HepG2 (cell line): Measurements from ENCODE around the gene PRKCI. TPM values are rescaled to one million over a fixed set of nuclear protein-coding genes. Genes with fewer than 3 reads are reported as not detected.
A peak's percentile ranks its signal among the peaks of the same experiment; 100 is the strongest.

Experiments used
- CREB1 ChIP-seq, 2 experiments: fragments of 450-650 bp in 1 of 2; IDR thresholded peaks; 2 replicates each; pipeline ENCODE4 v1.6.1; 2016 to 2017; ENCODE audit warnings: control low read depth in 1 of 2, mild to moderate bottlenecking in 1 of 2, missing compliant biosample characterization in 1 of 2, missing genetic modification characterization in 1 of 2
- FIP1L1 ChIP-seq: fragments of 200-400 bp; formaldehyde crosslinking; IDR thresholded peaks from 2 replicates; pipeline ENCODE4 v1.6.1; 2018; ENCODE audit warnings: low read depth, mild to moderate bottlenecking, low read length, moderate library complexity, borderline replicate concordance; ENCODE audit not compliant: insufficient read depth
- GFI1 ChIP-seq: sonication (generic); formaldehyde crosslinking; IDR thresholded peaks from 2 replicates; pipeline ENCODE4 v1.5.0; 2020; ENCODE audit warnings: missing genetic modification reagents, mild to moderate bottlenecking, borderline replicate concordance
- HNF1B ChIP-seq: sonication (generic); formaldehyde crosslinking; IDR thresholded peaks from 2 replicates; pipeline ENCODE4 v1.5.1; 2020; ENCODE audit warnings: mild to moderate bottlenecking, moderate library complexity, missing genetic modification reagents
- HNRNPL ChIP-seq: fragments of 200-400 bp; formaldehyde crosslinking; IDR thresholded peaks from 2 replicates; pipeline ENCODE4 v1.6.1; 2017; ENCODE audit warnings: mild to moderate bottlenecking, low read depth, low read length
- MAZ ChIP-seq, 2 experiments: sonication (generic) in 1 of 2; formaldehyde crosslinking in 1 of 2; IDR thresholded peaks; 2 replicates each; pipeline versions ENCODE4 v1.5.0 to v1.6.1; 2012 to 2020; ENCODE audit warnings: low read depth in 2 of 2, mild to moderate bottlenecking in 2 of 2, borderline replicate concordance in 1 of 2, improper control_type of control experiment in 1 of 2, low read length in 1 of 2, missing genetic modification reagents in 1 of 2, moderate library complexity in 1 of 2
- MTF2 ChIP-seq: sonication (generic); formaldehyde crosslinking; IDR thresholded peaks from 2 replicates; pipeline ENCODE4 v1.5.0; 2020; ENCODE audit warnings: missing genetic modification reagents, borderline replicate concordance
- POLR2G ChIP-seq: fragments of 200-400 bp; formaldehyde crosslinking; IDR thresholded peaks from 2 replicates; pipeline ENCODE4 v1.6.1; 2018; ENCODE audit warnings: mild to moderate bottlenecking, low read depth, low read length, moderate library complexity
- SPEN ChIP-seq: sonication (generic); formaldehyde crosslinking; IDR thresholded peaks from 2 replicates; pipeline ENCODE4 v1.5.1; 2020; ENCODE audit warnings: low read depth, mild to moderate bottlenecking, missing genetic modification reagents
- ZNF337 ChIP-seq: sonication (generic); formaldehyde crosslinking; IDR thresholded peaks from 2 replicates; pipeline ENCODE4 v1.5.1; 2020; ENCODE audit warnings: missing genetic modification reagents, low read depth, mild to moderate bottlenecking, borderline replicate concordance
- ZNF501 ChIP-seq: sonication (generic); formaldehyde crosslinking; IDR thresholded peaks from 2 replicates; pipeline ENCODE4 v1.5.1; 2020; ENCODE audit warnings: mild to moderate bottlenecking, moderate library complexity, missing genetic modification reagents
- ZNF883 ChIP-seq: sonication (generic); formaldehyde crosslinking; IDR thresholded peaks from 2 replicates; pipeline ENCODE4 v1.5.1; 2020; ENCODE audit warnings: mild to moderate bottlenecking, missing genetic modification reagents; ENCODE audit errors: not compliant biosample characterization
- polyA plus RNA-seq, 8 experiments: library from polyadenylated mRNA; depleted of rRNA in 3 of 8; stranded (reverse) in 7 of 8; unstranded in 1 of 8; fragments of >200 nt; fragmentation: Illumina TruSeq in 4 of 8; extraction: Trizol in 4 of 8; gene quantifications; 2 replicates each; pipeline versions ENCODE4 v1.2.1 to v1.2.3, GENCODE V29; 2011 to 2016; ENCODE audit warnings: low read depth in 4 of 8, missing spikeins in 1 of 8, mixed read lengths in 1 of 8; ENCODE audit not compliant: insufficient read depth in 1 of 8
- total RNA-seq, 5 experiments: library from RNA; depleted of rRNA; stranded (reverse); fragments of >200 nt; fragmentation: Illumina TruSeq; extraction: Trizol; gene quantifications; 2 replicates each; pipeline ENCODE4 v1.2.3, GENCODE V29; 2016; ENCODE audit warnings: low read depth in 1 of 5
- TF ChIP-seq, protein P1 (sequence below): sonication (generic); formaldehyde crosslinking; IDR thresholded peaks from 2 replicates; pipeline ENCODE4 v1.5.0; 2020; ENCODE audit warnings: mild to moderate bottlenecking, missing genetic modification reagents, borderline replicate concordance
- TF ChIP-seq, protein P2 (sequence below): sonication (generic); formaldehyde crosslinking; IDR thresholded peaks from 2 replicates; pipeline ENCODE4 v1.8.1; 2023; ENCODE audit warnings: mild to moderate bottlenecking, inconsistent platforms, moderate library complexity, missing genetic modification reagents, borderline replicate concordance
- TF ChIP-seq, protein P3 (sequence below): sonication (generic); formaldehyde crosslinking; IDR thresholded peaks from 2 replicates; pipeline ENCODE4 v1.5.0; 2020; ENCODE audit warnings: mild to moderate bottlenecking, missing genetic modification reagents, moderate library complexity
- TF ChIP-seq, protein P4 (sequence below): IDR thresholded peaks from 2 replicates; pipeline ENCODE4 v1.6.1; 2016; ENCODE audit warnings: mild to moderate bottlenecking, missing biosample characterization, missing genetic modification reagents

PRKCI gene
- total and polyA plus RNA-seq, 2 of the 13 experiments (the other 11 are each of a cell fraction or from before 2014, with no cell fraction given) = 17.2 to 30.4 TPM

GRCh38 chr3:170180908-170181885 lies 41.0 kb upstream of the PRKCI start, which contains the start of gene PHC3 (continued):
- TF ChIP-seq ZNF337 (CRISPR knock-in tag) = no peak
- TF ChIP-seq, protein P1, sequence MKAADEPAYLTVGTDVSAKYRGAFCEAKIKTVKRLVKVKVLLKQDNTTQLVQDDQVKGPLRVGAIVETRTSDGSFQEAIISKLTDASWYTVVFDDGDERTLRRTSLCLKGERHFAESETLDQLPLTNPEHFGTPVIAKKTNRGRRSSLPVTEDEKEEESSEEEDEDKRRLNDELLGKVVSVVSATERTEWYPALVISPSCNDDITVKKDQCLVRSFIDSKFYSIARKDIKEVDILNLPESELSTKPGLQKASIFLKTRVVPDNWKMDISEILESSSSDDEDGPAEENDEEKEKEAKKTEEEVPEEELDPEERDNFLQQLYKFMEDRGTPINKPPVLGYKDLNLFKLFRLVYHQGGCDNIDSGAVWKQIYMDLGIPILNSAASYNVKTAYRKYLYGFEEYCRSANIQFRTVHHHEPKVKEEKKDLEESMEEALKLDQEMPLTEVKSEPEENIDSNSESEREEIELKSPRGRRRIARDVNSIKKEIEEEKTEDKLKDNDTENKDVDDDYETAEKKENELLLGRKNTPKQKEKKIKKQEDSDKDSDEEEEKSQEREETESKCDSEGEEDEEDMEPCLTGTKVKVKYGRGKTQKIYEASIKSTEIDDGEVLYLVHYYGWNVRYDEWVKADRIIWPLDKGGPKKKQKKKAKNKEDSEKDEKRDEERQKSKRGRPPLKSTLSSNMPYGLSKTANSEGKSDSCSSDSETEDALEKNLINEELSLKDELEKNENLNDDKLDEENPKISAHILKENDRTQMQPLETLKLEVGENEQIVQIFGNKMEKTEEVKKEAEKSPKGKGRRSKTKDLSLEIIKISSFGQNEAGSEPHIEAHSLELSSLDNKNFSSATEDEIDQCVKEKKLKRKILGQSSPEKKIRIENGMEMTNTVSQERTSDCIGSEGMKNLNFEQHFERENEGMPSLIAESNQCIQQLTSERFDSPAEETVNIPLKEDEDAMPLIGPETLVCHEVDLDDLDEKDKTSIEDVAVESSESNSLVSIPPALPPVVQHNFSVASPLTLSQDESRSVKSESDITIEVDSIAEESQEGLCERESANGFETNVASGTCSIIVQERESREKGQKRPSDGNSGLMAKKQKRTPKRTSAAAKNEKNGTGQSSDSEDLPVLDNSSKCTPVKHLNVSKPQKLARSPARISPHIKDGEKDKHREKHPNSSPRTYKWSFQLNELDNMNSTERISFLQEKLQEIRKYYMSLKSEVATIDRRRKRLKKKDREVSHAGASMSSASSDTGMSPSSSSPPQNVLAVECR (CRISPR knock-in tag) = peak; percentile 85
- TF ChIP-seq, protein P2, sequence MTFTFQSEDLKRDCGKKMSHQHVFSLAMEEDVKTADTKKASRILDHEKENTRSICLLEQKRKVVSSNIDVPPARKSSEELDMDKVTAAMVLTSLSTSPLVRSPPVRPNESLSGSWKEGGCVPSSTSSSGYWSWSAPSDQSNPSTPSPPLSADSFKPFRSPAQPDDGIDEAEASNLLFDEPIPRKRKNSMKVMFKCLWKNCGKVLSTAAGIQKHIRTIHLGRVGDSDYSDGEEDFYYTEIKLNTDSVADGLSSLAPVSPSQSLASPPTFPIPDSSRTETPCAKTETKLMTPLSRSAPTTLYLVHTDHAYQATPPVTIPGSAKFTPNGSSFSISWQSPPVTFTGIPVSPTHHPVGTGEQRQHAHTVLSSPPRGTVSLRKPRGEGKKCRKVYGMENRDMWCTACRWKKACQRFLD (CRISPR knock-in tag) = peak; percentile 69; the same call in 1 of the 2 replicates
- TF ChIP-seq GFI1 (CRISPR knock-in tag) = peak; percentile 16; the same call in 1 of the 2 replicates
- peak; percentile 82 for TF ChIP-seq POLR2G
- TF ChIP-seq FIP1L1 = no peak
- 0 out of 2 replicates have a peak, but pooled peaks have one; percentile 28 for TF ChIP-seq CREB1 (IDR thresholded peaks at IDR 0.05)
- TF ChIP-seq CREB1 (CRISPR knock-in tag; IDR thresholded peaks at IDR 0.05) = no peak
- TF ChIP-seq SPEN (CRISPR knock-in tag) = peak; percentile 26
- peak; percentile 39 for TF ChIP-seq HNF1B
- TF ChIP-seq ZNF501 = peak; percentile 79
- peak; percentile 65 for TF ChIP-seq ZNF883 (CRISPR knock-in tag)
- TF ChIP-seq, protein P3, sequence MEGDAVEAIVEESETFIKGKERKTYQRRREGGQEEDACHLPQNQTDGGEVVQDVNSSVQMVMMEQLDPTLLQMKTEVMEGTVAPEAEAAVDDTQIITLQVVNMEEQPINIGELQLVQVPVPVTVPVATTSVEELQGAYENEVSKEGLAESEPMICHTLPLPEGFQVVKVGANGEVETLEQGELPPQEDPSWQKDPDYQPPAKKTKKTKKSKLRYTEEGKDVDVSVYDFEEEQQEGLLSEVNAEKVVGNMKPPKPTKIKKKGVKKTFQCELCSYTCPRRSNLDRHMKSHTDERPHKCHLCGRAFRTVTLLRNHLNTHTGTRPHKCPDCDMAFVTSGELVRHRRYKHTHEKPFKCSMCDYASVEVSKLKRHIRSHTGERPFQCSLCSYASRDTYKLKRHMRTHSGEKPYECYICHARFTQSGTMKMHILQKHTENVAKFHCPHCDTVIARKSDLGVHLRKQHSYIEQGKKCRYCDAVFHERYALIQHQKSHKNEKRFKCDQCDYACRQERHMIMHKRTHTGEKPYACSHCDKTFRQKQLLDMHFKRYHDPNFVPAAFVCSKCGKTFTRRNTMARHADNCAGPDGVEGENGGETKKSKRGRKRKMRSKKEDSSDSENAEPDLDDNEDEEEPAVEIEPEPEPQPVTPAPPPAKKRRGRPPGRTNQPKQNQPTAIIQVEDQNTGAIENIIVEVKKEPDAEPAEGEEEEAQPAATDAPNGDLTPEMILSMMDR (CRISPR knock-in tag) = peak; percentile 60
- TF ChIP-seq, protein P4, sequence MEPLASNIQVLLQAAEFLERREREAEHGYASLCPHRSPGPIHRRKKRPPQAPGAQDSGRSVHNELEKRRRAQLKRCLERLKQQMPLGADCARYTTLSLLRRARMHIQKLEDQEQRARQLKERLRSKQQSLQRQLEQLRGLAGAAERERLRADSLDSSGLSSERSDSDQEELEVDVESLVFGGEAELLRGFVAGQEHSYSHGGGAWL = peak; percentile 87
- peak; percentile 92 for TF ChIP-seq HNRNPL
- no peak for TF ChIP-seq MTF2 (CRISPR knock-in tag)
- peak; percentile 87 for TF ChIP-seq MAZ (IDR thresholded peaks at IDR 0.05; ENCODE audit: borderline replicate concordance, low read depth, low read length)
- TF ChIP-seq MAZ (CRISPR knock-in tag; IDR thresholded peaks at IDR 0.05; ENCODE audit: low read depth) = peak; percentile 77
